HG03097 (cell line): Measurements from ENCODE around the gene LIPI.
"Not testable (repeated sequence)": the region's sequence is repeated elsewhere in the genome, so short reads cannot be mapped to it uniquely, and the experiment has no call there.

Experiments
- ATAC-seq: cut with Tn5 transposase; IDR thresholded peaks from one replicate; pipeline ENCODE4 v1.9.1; 2021; ENCODE audit not compliant: unreplicated experiment, low FRiP score

Gene LIPI

GRCh38 chr21:14120091-14120734, 90.5 kb downstream of the LIPI start:
- no peak for ATAC-seq

- no peak for ATAC-seq
Measured at GRCh38 chr21:14119038-14119437, 91.7 kb downstream of the LIPI start.

GRCh38 chr21:14116080-14116481, 94.7 kb downstream of the LIPI start:
- ATAC-seq: peak; percentile 88

GRCh38 chr21:14115646-14116045, 95.1 kb downstream of the LIPI start:
- peak; percentile 6 for ATAC-seq

- no peak for ATAC-seq
Measured at GRCh38 chr21:14114251-14114650, 96.5 kb downstream of the LIPI start.

GRCh38 chr21:14104564-14104963, 106.2 kb downstream of the LIPI start:
- ATAC-seq: not testable (repeated sequence)

GRCh38 chr21:14099570-14099969, 111.2 kb downstream of the LIPI start:
- no peak for ATAC-seq

- ATAC-seq: no peak
Measured at GRCh38 chr21:14097881-14098499, 112.8 kb downstream of the LIPI start.

GRCh38 chr21:14096577-14096976, 114.2 kb downstream of the LIPI start:
- ATAC-seq: no peak

GRCh38 chr21:14096172-14096571, 114.6 kb downstream of the LIPI start:
- no peak for ATAC-seq

GRCh38 chr21:14095056-14095455, 115.7 kb downstream of the LIPI start:
- ATAC-seq: no peak

GRCh38 chr21:14092834-14093560, 117.8 kb downstream of the LIPI start:
- ATAC-seq: no peak

GRCh38 chr21:14090184-14090583, 120.6 kb downstream of the LIPI start:
- ATAC-seq: not testable (repeated sequence)

GRCh38 chr21:14088391-14088790, 122.4 kb downstream of the LIPI start:
- no peak for ATAC-seq

- ATAC-seq: no peak
Measured at GRCh38 chr21:14086553-14086952, 124.2 kb downstream of the LIPI start.

GRCh38 chr21:14084701-14085100, 126.1 kb downstream of the LIPI start:
- ATAC-seq: no peak

- no peak for ATAC-seq
Measured at GRCh38 chr21:14084068-14084501, 126.7 kb downstream of the LIPI start.

- no peak for ATAC-seq
Measured at GRCh38 chr21:14080764-14081096, 130.0 kb downstream of the LIPI start.

GRCh38 chr21:14080040-14080763, 130.6 kb downstream of the LIPI start:
- ATAC-seq: no peak

GRCh38 chr21:14078746-14079375, 131.9 kb downstream of the LIPI start:
- ATAC-seq: no peak
